Thoracic aorta (tissue), 2 donors: Measurements from ENCODE around the gene ITGA2B. TPM values are rescaled to one million over a fixed set of nuclear protein-coding genes. Genes with fewer than 3 reads are reported as not detected.
"Not testable (repeated sequence)": the region's sequence is repeated elsewhere in the genome, so short reads cannot be mapped to it uniquely, and the experiment has no call there.

Experiments used
- ATAC-seq: fragments of 150-250 bp; one replicate; pipeline ENCODE4 v1.8.0; 2017; ENCODE audit warnings: low read depth; ENCODE audit not compliant: insufficient number of reproducible peaks, low FRiP score
- DNase-seq: peaks from one replicate; pipeline ENCODE4 v3.0.0-alpha.2; 2020; ENCODE audit warnings: low spot score
- H3K27ac ChIP-seq, 2 donors: fragments of 200-600 bp; sonication (generic); 1 replicate in 1 of 2; 2 replicates in 1 of 2; pipeline ENCODE4 v1.5.1; 2016; ENCODE audit warnings: mild to moderate bottlenecking in 2 of 2, moderate library complexity in 2 of 2
- H3K27me3 ChIP-seq: fragments of 200-600 bp; sonication (generic); replicated peaks from 2 replicates; pipeline ENCODE4 v1.6.0; 2016; ENCODE audit warnings: mild to moderate bottlenecking; ENCODE audit not compliant: insufficient read depth
- H3K36me3 ChIP-seq: fragments of 200-600 bp; sonication (generic); one replicate; pipeline ENCODE4 v1.5.1; 2016
- H3K4me1 ChIP-seq, 2 donors: fragments of 200-600 bp; sonication (generic); 1 replicate in 1 of 2; 2 replicates in 1 of 2; pipeline versions ENCODE4 v1.5.1 to v1.6.0; 2016; ENCODE audit warnings: low read depth in 2 of 2, mild to moderate bottlenecking in 1 of 2; ENCODE audit not compliant: control insufficient read depth in 1 of 2
- H3K4me3 ChIP-seq: fragments of 200-600 bp; sonication (generic); 2 replicates; pipeline ENCODE4 v1.5.1; 2016; ENCODE audit warnings: mild to moderate bottlenecking
- H3K9me3 ChIP-seq: fragments of 200-600 bp; sonication (generic); 2 replicates; pipeline ENCODE4 v1.5.1; 2016
- total RNA-seq, 2 donors: library from RNA; depleted of rRNA; stranded (reverse); fragments of >200 nt; gene quantifications; one replicate each; pipeline versions ENCODE4 v1.1.0 to v1.2.3, GENCODE V29; 2016
- TF ChIP-seq, protein P1 (sequence below): fragments of 200-600 bp; sonication (generic); IDR thresholded peaks from one replicate; pipeline ENCODE4 v1.5.1; 2019; ENCODE audit warnings: antibody characterized with exemption

ITGA2B gene
- total RNA-seq, 2 donors from 2014 or later: 0.28 to 3.4 TPM

DNA sequence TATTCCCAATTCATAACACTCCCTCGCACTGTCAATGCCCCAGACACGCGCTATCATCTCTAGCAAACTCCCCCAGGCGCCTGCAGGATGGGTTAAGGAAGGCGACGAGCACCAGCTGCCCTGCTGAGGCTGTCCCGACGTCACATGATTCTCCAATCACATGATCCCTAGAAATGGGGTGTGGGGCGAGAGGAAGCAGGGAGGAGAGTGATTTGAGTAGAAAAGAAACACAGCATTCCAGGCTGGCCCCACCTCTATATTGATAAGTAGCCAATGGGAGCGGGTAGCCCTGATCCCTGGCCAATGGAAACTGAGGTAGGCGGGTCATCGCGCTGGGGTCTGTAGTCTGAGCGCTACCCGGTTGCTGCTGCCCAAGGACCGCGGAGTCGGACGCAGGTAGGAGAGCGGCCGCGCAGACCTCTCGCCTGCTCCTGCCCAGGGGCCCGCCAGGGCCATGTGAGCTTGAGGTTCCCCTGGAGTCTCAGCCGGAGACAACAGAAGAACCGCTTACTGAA lies 44.5 kb downstream of the ITGA2B start, which contains the start of gene GRN:
Gene GRN (plus strand): TSS at position 364 of the 515 bp plus-strand sequence. CDS start 3,863 bp downstream, outside the sequence.
- H3K36me3 ChIP-seq: peaks cover 4% of the 10 kb centered on the region
- peak within 1 kb of the TSS; percentile 69 to 82 for H3K27ac ChIP-seq
- peaks cover 3 to 14% of the 10 kb centered on the region in 2 donors for H3K4me1 ChIP-seq
- TF ChIP-seq, protein P1, sequence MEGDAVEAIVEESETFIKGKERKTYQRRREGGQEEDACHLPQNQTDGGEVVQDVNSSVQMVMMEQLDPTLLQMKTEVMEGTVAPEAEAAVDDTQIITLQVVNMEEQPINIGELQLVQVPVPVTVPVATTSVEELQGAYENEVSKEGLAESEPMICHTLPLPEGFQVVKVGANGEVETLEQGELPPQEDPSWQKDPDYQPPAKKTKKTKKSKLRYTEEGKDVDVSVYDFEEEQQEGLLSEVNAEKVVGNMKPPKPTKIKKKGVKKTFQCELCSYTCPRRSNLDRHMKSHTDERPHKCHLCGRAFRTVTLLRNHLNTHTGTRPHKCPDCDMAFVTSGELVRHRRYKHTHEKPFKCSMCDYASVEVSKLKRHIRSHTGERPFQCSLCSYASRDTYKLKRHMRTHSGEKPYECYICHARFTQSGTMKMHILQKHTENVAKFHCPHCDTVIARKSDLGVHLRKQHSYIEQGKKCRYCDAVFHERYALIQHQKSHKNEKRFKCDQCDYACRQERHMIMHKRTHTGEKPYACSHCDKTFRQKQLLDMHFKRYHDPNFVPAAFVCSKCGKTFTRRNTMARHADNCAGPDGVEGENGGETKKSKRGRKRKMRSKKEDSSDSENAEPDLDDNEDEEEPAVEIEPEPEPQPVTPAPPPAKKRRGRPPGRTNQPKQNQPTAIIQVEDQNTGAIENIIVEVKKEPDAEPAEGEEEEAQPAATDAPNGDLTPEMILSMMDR: no peak
- peak; percentile 93 for DNase-seq
- ATAC-seq: peak; percentile 99
- no peaks in the 10 kb centered on the region for H3K27me3 ChIP-seq
- peak within 1 kb of the TSS; percentile 84 for H3K4me3 ChIP-seq
- H3K9me3 ChIP-seq: no peaks in the 10 kb centered on the region

DNA sequence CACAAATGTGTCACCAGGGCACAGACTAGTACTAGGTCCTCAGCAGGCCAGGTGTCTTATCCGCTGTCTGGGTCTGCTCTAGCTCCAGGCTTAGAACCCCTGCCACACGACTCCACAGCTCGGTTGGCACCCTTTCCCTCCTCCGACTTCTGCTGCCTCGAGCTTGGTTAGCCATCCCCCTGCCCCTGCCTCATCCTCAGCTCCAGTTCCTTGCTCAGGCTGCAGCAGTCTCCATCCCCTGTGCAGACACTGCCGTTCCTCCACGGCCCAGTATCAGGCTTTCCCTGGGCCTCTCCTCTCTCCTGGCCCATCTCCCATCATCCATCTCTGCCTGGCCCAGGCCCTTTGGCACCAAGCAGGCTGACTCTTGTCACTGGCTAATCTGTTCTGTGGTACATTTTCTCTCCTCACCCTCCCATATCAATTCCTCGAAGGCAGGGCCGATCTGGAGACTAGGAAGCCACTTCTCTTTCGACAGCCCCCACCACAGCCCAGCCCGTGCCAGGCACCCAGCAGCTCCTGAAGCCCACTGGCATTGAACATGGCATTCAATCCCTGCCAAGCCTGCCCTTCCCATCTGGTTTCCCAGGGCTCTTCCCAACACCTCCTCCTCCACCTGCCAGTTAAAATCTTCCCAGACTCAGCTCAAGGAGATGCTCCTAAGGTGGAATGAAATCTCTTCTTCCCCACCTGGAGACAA lies 45.8 kb downstream of the ITGA2B start:
- Histone ChIP-seq H3K4me3 (no peak overlapping the region), H3K27ac (no peak overlapping the region), H3K4me1 (peaks cover 3 to 14% of the 10 kb centered on the region in 2 donors), H3K9me3 (no peaks in the 10 kb centered on the region), H3K27me3 (no peaks in the 10 kb centered on the region), H3K36me3 (no peaks in the 10 kb centered on the region)
- TF ChIP-seq, protein P1: no peak
- no peak for ATAC-seq
- no peak for DNase-seq

- not testable (repeated sequence) for H3K4me1 ChIP-seq, H3K36me3 ChIP-seq, H3K27me3 ChIP-seq, DNase-seq, ATAC-seq, H3K9me3 ChIP-seq, H3K4me3 ChIP-seq, H3K27ac ChIP-seq
Measured at GRCh38 chr17:44340553-44340952, 48.9 kb downstream of the ITGA2B start.

DNA sequence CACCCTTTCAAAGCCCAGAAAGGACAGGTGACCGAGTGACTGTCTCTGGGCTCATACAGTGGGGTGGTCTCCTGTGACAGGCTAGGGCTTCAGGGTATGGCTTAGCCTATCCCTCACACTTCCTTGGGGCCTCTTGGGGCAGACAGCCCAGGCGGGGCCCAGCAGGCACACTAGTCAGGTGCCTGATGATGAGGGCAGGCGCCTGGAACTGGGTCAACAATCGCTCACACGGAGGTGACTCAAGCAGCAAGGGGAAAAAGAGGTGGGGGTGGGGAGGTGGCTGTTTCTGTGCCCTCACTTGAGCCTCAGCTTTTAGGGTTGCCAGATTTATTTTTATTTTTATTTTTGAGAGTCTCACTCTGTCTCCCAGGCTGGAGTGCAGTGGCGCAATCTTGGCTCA lies 50.7 kb downstream of the ITGA2B start:
- H3K4me3 ChIP-seq: no peak overlapping the region
- ATAC-seq (no peak), DNase-seq (no peak)
- H3K36me3 ChIP-seq: no peaks in the 10 kb centered on the region
- H3K9me3 ChIP-seq: no peaks in the 10 kb centered on the region
- H3K27me3 ChIP-seq: no peaks in the 10 kb centered on the region
- no peaks in the 10 kb centered on the region for H3K4me1 ChIP-seq
- H3K27ac ChIP-seq: no peak overlapping the region
- TF ChIP-seq, protein P1: no peak

- no peaks in the 10 kb centered on the region for H3K9me3 ChIP-seq
- no peaks in the 10 kb centered on the region for H3K27me3 ChIP-seq
- H3K36me3 ChIP-seq: no peaks in the 10 kb centered on the region
- ATAC-seq (no peak), DNase-seq (no peak)
- H3K4me1 ChIP-seq: no peaks in the 10 kb centered on the region
- TF ChIP-seq, protein P1: no peak
- no peak overlapping the region for H3K27ac ChIP-seq
- no peak overlapping the region for H3K4me3 ChIP-seq
Measured at GRCh38 chr17:44335968-44336367, 53.5 kb downstream of the ITGA2B start.
